ENCODE data around the gene ZC2HC1B. TPM values are rescaled to one million over a fixed set of nuclear protein-coding genes. Genes with fewer than 3 reads are reported as not detected.
"Not testable (repeated sequence)": the region's sequence is repeated elsewhere in the genome, so short reads cannot be mapped to it uniquely, and the experiment has no call there.

The ZC2HC1B gene
- total RNA-seq, 2 experiments from 2014 or later: not detected

DNA sequence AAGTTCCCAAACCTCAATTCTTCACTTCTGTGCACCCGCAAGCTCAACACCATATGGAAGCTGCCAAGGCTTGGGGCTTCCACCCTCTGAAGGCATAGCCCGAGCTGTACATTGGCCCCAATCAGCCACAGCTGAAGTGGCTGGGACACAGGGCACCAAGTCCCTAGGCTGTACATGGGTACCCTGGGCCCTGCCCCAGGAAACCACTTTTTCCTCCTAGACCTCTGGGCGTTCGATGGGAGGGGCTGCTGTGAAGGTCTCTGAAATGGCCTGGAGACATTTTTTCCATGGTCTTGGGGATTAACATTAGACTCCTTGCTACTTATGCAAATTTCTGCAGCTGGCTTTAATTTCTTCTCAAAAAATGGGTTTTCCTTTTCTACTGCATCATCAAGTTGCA lies 9.3 kb downstream of the ZC2HC1B start:
- H3K9me3 Mint-ChIP-seq; H3K27ac Mint-ChIP-seq; intact Hi-C loops (cut with micrococcal nuclease); H3K27me3 Mint-ChIP-seq (ENCODE audit: low read depth); DNase-seq; H3K4me3 Mint-ChIP-seq; H3K4me1 Mint-ChIP-seq (ENCODE audit: low read depth); H3K36me3 Mint-ChIP-seq (ENCODE audit: low read depth): not testable (repeated sequence)
- CTCF ChIA-PET: interaction anchor here (0.7 kb wide), 1 partner anchor 140 kb away, joined by 3 read pairs; no protein-coding TSS in a partner anchor

DNA sequence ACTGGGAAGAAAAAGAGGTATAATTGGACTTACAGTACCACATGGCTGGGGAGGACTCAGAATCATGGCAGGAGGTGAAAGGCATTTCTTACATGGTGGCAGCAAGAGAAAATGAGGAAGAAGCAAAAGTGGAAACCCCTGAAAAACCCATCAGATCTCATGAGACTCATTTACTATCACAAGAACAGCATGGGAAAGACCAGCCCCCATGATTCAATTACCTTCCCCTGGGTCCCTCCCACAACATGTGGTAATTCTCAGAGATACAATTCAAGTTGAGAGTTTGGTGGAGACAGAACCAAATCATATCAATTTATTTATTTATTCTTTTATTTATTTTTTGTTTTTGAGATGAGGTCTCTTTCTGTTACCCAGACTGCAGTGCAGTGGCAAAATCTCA lies 10.2 kb downstream of the ZC2HC1B start:
- H3K36me3 Mint-ChIP-seq (ENCODE audit: low read depth); H3K4me1 Mint-ChIP-seq (ENCODE audit: low read depth); H3K27ac Mint-ChIP-seq; H3K27me3 Mint-ChIP-seq (ENCODE audit: low read depth); intact Hi-C loops (cut with micrococcal nuclease); DNase-seq; H3K4me3 Mint-ChIP-seq; CTCF ChIA-PET; H3K9me3 Mint-ChIP-seq: not testable (repeated sequence)

GRCh38 chr6:143877584-143878271 lies 13.5 kb downstream of the ZC2HC1B start:
- H3K27ac Mint-ChIP-seq: no peak overlapping the region

DNA sequence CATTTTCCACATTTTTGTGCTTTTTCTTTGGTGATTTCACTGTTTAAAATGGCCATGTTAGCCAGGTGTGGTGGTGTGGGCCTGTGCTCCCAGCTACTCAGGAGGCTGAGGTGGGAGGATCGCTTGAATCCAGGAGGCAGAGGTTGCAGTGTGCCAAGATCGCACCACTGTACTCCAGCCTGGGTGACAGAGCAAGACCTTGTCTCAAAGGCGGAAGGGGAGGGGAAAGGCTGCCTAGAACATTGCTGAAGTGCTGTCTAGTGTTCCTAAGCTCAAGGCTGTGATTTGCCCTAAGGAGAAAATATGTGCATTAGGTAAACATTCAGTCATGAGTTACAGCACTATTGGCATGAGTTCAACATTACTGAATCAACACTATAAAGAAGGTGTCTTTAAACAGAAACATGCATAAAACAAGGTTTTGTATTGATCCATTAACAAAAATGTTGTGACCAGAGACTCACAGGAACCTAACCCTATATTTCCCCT lies 14.0 kb downstream of the ZC2HC1B start:
- no peaks in the 10 kb centered on the region for H3K36me3 Mint-ChIP-seq (ENCODE audit: low read depth)
- H3K27me3 Mint-ChIP-seq (ENCODE audit: low read depth): peaks cover 1% of the 10 kb centered on the region
- no peak for DNase-seq
- H3K4me1 Mint-ChIP-seq (ENCODE audit: low read depth): no peaks in the 10 kb centered on the region
- H3K27ac Mint-ChIP-seq: no peak overlapping the region
- H3K9me3 Mint-ChIP-seq: peaks cover 6% of the 10 kb centered on the region
- intact Hi-C loops (cut with micrococcal nuclease): no loop called here
- CTCF ChIA-PET: no interaction called here
- no peak overlapping the region for H3K4me3 Mint-ChIP-seq

More at GRCh38 chr6:143877584-143878271, 13.5 kb downstream of the ZC2HC1B start:
- H3K36me3 Mint-ChIP-seq (ENCODE audit: low read depth): no peaks in the 10 kb centered on the region
- no peaks in the 10 kb centered on the region for H3K4me1 Mint-ChIP-seq (ENCODE audit: low read depth)
- CTCF ChIA-PET: no interaction called here
- DNase-seq: no peak
- peaks cover 1% of the 10 kb centered on the region for H3K27me3 Mint-ChIP-seq (ENCODE audit: low read depth)
- peaks cover 6% of the 10 kb centered on the region for H3K9me3 Mint-ChIP-seq
- H3K4me3 Mint-ChIP-seq: no peak overlapping the region
- intact Hi-C loops (cut with micrococcal nuclease): no loop called here

GRCh38 chr6:143880412-143880811 lies 16.1 kb downstream of the ZC2HC1B start:
- H3K27ac Mint-ChIP-seq: no peak overlapping the region
- intact Hi-C loops (cut with micrococcal nuclease): no loop called here
- H3K9me3 Mint-ChIP-seq: peaks cover 3% of the 10 kb centered on the region
- CTCF ChIA-PET: no interaction called here
- no peak overlapping the region for H3K4me3 Mint-ChIP-seq
- H3K36me3 Mint-ChIP-seq (ENCODE audit: low read depth): no peaks in the 10 kb centered on the region
- no peak for DNase-seq
- no peaks in the 10 kb centered on the region for H3K4me1 Mint-ChIP-seq (ENCODE audit: low read depth)
- peaks cover 1% of the 10 kb centered on the region for H3K27me3 Mint-ChIP-seq (ENCODE audit: low read depth)

GRCh38 chr6:143882401-143882930 lies 18.2 kb downstream of the ZC2HC1B start:
- Mint-ChIP-seq H3K27ac (no peak overlapping the region), H3K4me3 (no peak overlapping the region), H3K9me3 (no peaks in the 10 kb centered on the region), H3K27me3 (ENCODE audit: low read depth) (no peaks in the 10 kb centered on the region), H3K36me3 (ENCODE audit: low read depth) (no peaks in the 10 kb centered on the region), H3K4me1 (ENCODE audit: low read depth) (no peaks in the 10 kb centered on the region)
- intact Hi-C loops (cut with micrococcal nuclease): no loop called here
- DNase-seq: no peak
- CTCF ChIA-PET: no interaction called here

DNA sequence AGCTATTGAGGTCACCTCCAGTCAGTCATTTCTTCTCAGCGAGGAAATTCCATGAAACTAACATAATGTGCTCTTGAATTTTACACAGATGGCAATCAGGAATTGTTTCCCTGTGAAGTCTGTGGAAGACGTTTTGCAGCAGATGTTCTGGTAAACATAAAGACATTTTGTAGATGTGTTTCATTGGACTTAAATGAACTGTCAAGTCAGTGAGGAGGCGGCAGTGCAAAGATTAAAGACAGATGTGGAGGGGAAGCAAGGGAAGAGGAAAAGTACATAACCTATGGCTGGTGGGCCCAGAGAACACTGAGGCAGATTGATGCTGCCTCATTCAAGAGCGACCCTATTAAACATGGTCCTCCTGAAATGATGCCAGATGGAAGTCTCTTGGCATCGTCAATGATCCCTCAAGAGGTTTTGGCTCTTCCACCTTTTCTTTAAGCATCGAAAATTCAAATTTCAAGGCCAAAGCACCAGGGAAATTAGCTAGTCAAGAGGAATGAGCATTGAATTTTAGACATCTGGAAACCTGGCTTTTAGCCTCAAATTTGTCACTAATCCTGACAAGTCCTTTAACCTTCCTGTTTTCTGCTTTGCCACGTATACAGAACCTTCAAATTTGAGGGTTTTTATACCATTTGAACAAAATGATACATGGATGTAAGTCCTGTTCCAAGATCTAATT lies 20.1 kb downstream of the ZC2HC1B start:
- Mint-ChIP-seq H3K27ac (no peak overlapping the region), H3K9me3 (no peaks in the 10 kb centered on the region), H3K4me1 (ENCODE audit: low read depth) (no peaks in the 10 kb centered on the region), H3K27me3 (ENCODE audit: low read depth) (no peaks in the 10 kb centered on the region), H3K4me3 (no peak overlapping the region), H3K36me3 (ENCODE audit: low read depth) (no peaks in the 10 kb centered on the region)
- DNase-seq: no peak
- intact Hi-C loops (cut with micrococcal nuclease): no loop called here
- CTCF ChIA-PET: interaction anchor here (1.8 kb wide), 1 partner anchor 309 kb away, joined by 5 read pairs; no protein-coding TSS in a partner anchor

- Mint-ChIP-seq H3K36me3 (ENCODE audit: low read depth) (no peaks in the 10 kb centered on the region), H3K27ac (no peak overlapping the region), H3K27me3 (ENCODE audit: low read depth) (no peaks in the 10 kb centered on the region), H3K4me1 (ENCODE audit: low read depth) (no peaks in the 10 kb centered on the region), H3K4me3 (no peak overlapping the region), H3K9me3 (no peaks in the 10 kb centered on the region)
- CTCF ChIA-PET: interaction anchor here (0.7 to 1.8 kb wide), 2 partner anchors 11 to 310 kb away, joined by 3 to 5 read pairs; no protein-coding TSS in a partner anchor
- intact Hi-C loops (cut with micrococcal nuclease): no loop called here
- DNase-seq: no peak
Observed at GRCh38 chr6:143885116-143885515, 20.8 kb downstream of the ZC2HC1B start.

DNA sequence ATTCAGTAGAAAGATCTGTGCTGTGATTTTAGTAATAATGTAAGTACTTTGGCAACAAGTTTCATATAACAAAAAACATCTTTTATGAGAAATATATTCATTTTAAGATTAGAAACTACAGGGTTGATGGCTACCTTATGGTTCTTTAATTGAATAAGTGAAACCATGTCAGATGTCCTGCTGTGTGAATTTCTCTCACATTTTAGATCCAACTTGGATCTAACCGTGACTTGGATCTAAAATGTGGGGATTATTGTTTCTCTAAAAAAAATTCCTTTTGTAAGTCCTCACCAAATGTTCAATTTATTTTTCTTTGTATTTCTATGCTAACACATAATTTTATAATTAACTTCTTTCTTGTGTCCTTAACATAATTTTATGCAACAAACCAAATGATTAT lies 30.4 kb downstream of the ZC2HC1B start:
- no peaks in the 10 kb centered on the region for H3K36me3 Mint-ChIP-seq (ENCODE audit: low read depth)
- intact Hi-C loops (cut with micrococcal nuclease): no loop called here
- H3K9me3 Mint-ChIP-seq: no peaks in the 10 kb centered on the region
- no peak overlapping the region for H3K27ac Mint-ChIP-seq
- no peak for DNase-seq
- H3K4me1 Mint-ChIP-seq (ENCODE audit: low read depth): no peaks in the 10 kb centered on the region
- no peak overlapping the region for H3K4me3 Mint-ChIP-seq
- H3K27me3 Mint-ChIP-seq (ENCODE audit: low read depth): no peaks in the 10 kb centered on the region
- CTCF ChIA-PET: no interaction called here

- CTCF ChIA-PET: interaction anchor here (1.1 kb wide), 1 partner anchor 11 kb away, joined by 3 read pairs; no protein-coding TSS in a partner anchor
- H3K4me3 Mint-ChIP-seq: no peak overlapping the region
- H3K9me3 Mint-ChIP-seq: no peaks in the 10 kb centered on the region
Observed at GRCh38 chr6:143896126-143896860, 32.0 kb downstream of the ZC2HC1B start.

GRCh38 chr6:143900358-143900757 lies 36.1 kb downstream of the ZC2HC1B start:
- H3K4me1 Mint-ChIP-seq (ENCODE audit: low read depth): peaks cover 8% of the 10 kb centered on the region
- no peaks in the 10 kb centered on the region for H3K36me3 Mint-ChIP-seq (ENCODE audit: low read depth)
- no peaks in the 10 kb centered on the region for H3K9me3 Mint-ChIP-seq
- H3K27me3 Mint-ChIP-seq (ENCODE audit: low read depth): no peaks in the 10 kb centered on the region
- no peak for DNase-seq
- intact Hi-C loops (cut with micrococcal nuclease): no loop called here
- no peak overlapping the region for H3K27ac Mint-ChIP-seq
- no peak overlapping the region for H3K4me3 Mint-ChIP-seq
- CTCF ChIA-PET: interaction anchor here (0.7 kb wide), 1 partner anchor 48 kb away, joined by 3 read pairs; no protein-coding TSS in a partner anchor

More at GRCh38 chr6:143896126-143896860, 32.0 kb downstream of the ZC2HC1B start:
- H3K36me3 Mint-ChIP-seq (ENCODE audit: low read depth): no peaks in the 10 kb centered on the region
- H3K27ac Mint-ChIP-seq: no peak overlapping the region
- no peaks in the 10 kb centered on the region for H3K4me1 Mint-ChIP-seq (ENCODE audit: low read depth)
- intact Hi-C loops (cut with micrococcal nuclease): no loop called here
- no peaks in the 10 kb centered on the region for H3K27me3 Mint-ChIP-seq (ENCODE audit: low read depth)
- DNase-seq: no peak

Data from activated naive CD4-positive, alpha-beta T cell treated with anti-CD3 and anti-CD28 coated beads for 36 hours (primary cell).